HFF-Myc (cell line): ENCODE results near the gene DNLZ.
"Not testable (repeated sequence)": the region's sequence is repeated elsewhere in the genome, so short reads cannot be mapped to it uniquely, and the experiment has no call there.

Experiments used
- DNase-seq: peaks from one replicate; pipeline ENCODE4 v3.0.0-alpha.2; 2011; ENCODE audit warnings: low read depth; ENCODE audit errors: extremely low read depth
- H3K4me3 ChIP-seq: replicated peaks from 2 replicates; pipeline ENCODE4 v1.5.1; 2011; ENCODE audit warnings: low read depth, mild to moderate bottlenecking, control low read depth, low read length
- TF ChIP-seq, protein P1 (sequence below): IDR thresholded peaks from 2 replicates; pipeline ENCODE4 v1.5.1; 2012; ENCODE audit warnings: mild to moderate bottlenecking, low read depth, low read length, control low read depth; ENCODE audit errors: missing control alignments

The DNLZ gene

DNA sequence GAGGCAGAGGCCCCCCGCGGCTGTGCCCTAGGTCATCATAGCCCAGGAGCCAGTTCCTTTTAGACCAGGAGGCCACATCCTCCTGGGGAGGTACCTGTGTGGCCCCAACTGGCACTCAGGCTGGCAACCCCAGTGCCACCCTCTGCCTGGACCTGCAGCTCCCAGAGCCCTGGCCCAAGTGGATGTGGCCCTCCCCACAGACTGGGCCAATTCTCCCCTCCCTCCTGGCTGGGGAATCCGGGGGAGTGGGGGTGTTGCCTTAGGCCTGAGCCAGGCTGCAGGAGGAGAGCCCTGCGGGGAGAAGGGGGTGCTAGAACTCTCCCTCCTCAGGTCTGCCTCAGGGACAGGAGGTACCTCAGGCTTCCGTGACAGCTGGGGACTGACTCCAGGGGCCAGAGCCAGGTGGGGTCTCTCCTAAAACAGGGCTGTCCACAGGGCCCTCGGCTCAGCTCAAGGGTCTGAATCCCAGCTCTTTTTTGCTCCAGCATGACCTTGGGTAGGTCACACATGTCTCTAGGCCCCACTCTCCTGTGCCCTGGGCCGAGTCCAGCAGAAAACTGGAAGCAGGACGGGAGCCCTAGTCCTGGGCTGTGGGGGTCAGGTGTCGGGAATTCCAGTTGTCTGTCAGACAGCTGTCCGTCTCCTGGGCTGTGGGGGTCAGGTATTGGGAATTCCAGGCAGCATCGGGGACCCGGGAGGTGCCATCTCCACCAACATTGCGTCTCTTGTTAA is 9.6 kb downstream of the DNLZ start:
- DNase-seq, result no peak
- no peak overlapping the region for H3K4me3 ChIP-seq
- TF ChIP-seq, protein P1, sequence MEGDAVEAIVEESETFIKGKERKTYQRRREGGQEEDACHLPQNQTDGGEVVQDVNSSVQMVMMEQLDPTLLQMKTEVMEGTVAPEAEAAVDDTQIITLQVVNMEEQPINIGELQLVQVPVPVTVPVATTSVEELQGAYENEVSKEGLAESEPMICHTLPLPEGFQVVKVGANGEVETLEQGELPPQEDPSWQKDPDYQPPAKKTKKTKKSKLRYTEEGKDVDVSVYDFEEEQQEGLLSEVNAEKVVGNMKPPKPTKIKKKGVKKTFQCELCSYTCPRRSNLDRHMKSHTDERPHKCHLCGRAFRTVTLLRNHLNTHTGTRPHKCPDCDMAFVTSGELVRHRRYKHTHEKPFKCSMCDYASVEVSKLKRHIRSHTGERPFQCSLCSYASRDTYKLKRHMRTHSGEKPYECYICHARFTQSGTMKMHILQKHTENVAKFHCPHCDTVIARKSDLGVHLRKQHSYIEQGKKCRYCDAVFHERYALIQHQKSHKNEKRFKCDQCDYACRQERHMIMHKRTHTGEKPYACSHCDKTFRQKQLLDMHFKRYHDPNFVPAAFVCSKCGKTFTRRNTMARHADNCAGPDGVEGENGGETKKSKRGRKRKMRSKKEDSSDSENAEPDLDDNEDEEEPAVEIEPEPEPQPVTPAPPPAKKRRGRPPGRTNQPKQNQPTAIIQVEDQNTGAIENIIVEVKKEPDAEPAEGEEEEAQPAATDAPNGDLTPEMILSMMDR, result no peak

DNA sequence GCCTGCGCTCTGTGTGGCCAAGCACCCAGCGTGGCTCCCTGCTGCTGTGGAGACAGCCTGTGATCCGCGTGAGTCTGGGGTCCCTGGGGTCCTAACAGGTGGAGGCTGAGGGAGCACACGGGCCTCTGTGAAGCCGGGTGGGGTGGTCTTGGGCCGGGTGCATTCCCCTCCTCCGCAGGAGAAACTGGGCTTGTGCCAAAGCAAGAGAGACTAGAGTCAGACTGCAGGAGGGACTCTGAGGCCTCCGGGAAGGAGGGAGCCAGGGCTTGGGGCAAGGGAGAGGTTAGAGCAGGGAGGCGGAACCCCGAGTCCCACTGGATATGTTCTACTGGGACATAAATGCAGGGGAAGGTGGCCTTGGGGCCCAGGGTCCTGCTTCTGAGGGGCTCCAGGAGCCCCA is 10.5 kb downstream of the DNLZ start:
- no peak for DNase-seq
- H3K4me3 ChIP-seq, result no peak overlapping the region
- TF ChIP-seq, protein P1, result no peak

DNA sequence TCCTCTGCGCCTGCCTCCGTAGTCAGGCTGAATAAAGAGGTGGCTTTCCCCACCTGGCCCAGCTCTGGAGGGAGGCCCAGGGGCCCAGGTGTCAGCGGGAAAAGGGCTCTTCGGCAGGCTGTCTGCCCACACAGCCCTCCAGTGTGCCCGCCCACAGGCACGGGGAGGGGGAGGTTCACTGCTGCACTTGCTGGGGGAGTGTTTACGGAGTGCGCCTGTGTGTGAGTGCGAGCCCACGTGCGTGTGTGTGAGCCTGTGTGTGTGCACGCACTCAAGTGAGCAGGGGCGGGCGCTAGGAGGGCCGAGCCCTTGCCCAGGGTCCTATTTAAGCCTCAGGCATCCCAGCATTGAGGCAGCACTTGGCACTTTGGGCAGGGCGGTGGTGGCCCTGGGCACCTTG is 10.9 kb downstream of the DNLZ start:
- TF ChIP-seq, protein P1, result no peak
- no peak for DNase-seq
- H3K4me3 ChIP-seq, result no peak overlapping the region

DNA sequence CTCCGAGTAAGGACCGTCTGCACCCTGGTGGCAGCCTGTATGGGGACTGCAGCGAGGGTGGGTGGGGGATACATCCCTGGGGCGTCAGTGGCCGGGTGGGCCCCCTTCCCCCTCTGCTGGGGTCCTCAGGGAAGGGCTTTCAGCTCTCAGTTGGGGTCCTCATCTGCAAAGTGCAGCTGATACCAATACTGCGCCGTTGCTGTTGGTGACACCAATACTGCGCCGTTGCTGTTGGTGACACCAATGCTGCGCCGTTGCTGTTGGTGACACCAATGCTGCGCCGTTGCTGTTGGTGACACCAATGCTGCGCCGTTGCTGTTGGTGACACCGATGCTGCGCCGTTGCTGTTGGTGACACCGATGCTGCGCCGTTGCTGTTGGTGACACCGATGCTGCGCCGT is 11.7 kb downstream of the DNLZ start:
- DNase-seq, H3K4me3 ChIP-seq: not testable (repeated sequence)

DNA sequence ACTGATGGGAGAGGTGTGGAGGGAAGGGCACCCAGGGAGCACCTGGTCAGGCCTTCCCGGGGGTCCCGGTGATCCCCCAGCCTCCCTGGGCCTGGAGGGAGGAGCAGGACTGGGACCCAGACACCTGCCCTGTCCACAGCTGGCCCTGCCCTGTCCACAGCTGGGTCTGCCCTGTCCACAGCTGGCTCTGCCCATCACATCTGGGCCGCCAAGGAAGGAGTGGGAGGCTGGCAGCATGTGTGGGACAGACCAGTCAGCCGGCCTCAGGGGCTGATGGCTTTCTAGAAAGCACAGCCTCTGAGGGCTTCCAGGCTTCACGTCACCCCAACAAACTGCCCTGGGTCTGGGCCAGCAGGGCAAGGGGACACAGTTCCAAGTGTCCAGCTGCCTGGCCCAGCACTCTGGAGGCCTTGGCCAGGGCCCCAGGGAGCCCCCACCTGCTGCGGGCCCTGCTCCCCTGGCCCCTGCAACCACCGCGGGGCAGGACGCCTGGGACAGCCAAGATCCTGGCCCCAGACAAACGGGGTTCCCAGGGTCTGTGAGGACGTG is 12.2 kb downstream of the DNLZ start:
- H3K4me3 ChIP-seq, result no peak overlapping the region
- TF ChIP-seq, protein P1, result no peak
- no peak for DNase-seq

DNA sequence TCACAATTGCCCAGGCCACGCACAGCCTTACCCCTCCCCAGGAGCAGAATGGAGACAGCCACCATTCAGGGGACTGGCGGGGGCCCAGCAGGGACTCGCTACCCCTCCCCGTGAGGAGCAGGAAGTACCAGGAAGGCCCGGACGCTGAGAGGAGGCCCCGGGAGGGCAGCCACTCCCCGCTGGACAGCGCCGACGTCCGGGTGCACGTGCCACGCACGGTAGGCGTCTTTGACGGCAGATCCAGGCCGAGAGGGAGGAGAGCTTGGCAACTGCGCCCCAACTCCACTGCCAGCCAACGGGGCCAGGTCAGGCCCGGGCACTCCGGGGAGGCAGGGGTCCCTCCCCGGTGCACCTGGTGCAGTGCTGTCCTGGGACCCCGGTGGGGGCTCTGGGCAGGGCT is 14.0 kb downstream of the DNLZ start:
- H3K4me3 ChIP-seq, result no peak overlapping the region
- TF ChIP-seq, protein P1, result no peak
- no peak for DNase-seq

DNA sequence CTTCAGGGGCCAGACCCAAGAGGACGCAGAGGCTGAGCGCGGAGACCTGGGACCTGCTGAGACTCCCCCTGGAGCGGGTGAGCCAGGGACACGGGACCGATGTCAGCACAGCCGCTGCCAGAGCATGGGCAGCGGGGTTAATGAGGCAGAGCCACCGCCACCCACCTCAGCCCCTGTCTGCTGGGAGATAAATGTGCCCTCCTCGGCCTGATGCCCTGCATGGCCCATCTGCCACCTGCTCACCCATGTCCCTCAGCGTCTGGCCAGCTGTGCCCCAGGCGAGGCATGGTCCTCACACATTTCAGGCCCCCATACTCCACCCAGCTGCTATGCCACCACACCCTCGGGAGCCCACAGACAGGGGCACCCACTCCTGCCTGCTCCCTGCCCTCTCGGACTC is 14.9 kb downstream of the DNLZ start:
- no peak overlapping the region for H3K4me3 ChIP-seq
- no peak for DNase-seq
- TF ChIP-seq, protein P1, result no peak
